Measurements from ENCODE around the gene USP31. TPM values are rescaled to one million over a fixed set of nuclear protein-coding genes. Genes with fewer than 3 reads are reported as not detected.
A peak's percentile ranks its signal among the peaks of the same experiment; 100 is the strongest.

The USP31 gene
- total RNA-seq, 4 donors from 2014 or later: 7.8 to 29.9 (median 11.0) TPM

GRCh38 chr16:23188911-23189310, 39.7 kb upstream of the USP31 start:
- no peak for DNase-seq
- H3K36me3 ChIP-seq: peaks cover 0 to 80% (median 0%) of the 10 kb centered on the region in 3 donors
- 83 to 100% methylated on average over 2 of the region's 2 CpGs for WGBS, 2 donors
- H3K27ac ChIP-seq: no peak overlapping the region
- H3K27me3 ChIP-seq: peaks cover 0 to 15% (median 0%) of the 10 kb centered on the region in 4 donors
- TF ChIP-seq CTCF (IDR thresholded peaks at IDR 0.05) (no peak), POLR2A (IDR thresholded peaks at IDR 0.05) (no peak)
- H3K4me3 ChIP-seq: no peak overlapping the region
- H3K4me1 ChIP-seq: peaks cover 0 to 28% (median 0%) of the 10 kb centered on the region in 3 donors
- H3K9me3 ChIP-seq: no peaks in the 10 kb centered on the region
- intact Hi-C loops (cut with DNase I): no loop called here

GRCh38 chr16:23187341-23187740, 38.1 kb upstream of the USP31 start:
- Histone ChIP-seq H3K27ac (peak overlapping the region in 2 of 4 donors; percentile 16 to 53), H3K27me3 (peaks cover 0 to 30% (median 5%) of the 10 kb centered on the region in 4 donors), H3K9me3 (no peaks in the 10 kb centered on the region), H3K4me1 (peaks cover 8 to 44% (median 11%) of the 10 kb centered on the region in 3 donors), H3K36me3 (peaks cover 0 to 64% (median 0%) of the 10 kb centered on the region in 3 donors), H3K4me3 (no peak overlapping the region)
- 33 to 58% methylated on average over 2 to 3 of the region's 3 CpGs for WGBS, 2 donors
- intact Hi-C loops (cut with DNase I): no loop called here
- TF ChIP-seq POLR2A (IDR thresholded peaks at IDR 0.05) (no peak), CTCF (IDR thresholded peaks at IDR 0.05) (no peak)
- DNase-seq: no peak

- H3K4me1 ChIP-seq: peaks cover 8 to 50% (median 11%) of the 10 kb centered on the region in 3 donors
- intact Hi-C loops (cut with DNase I): no loop called here
- H3K27me3 ChIP-seq: peaks cover 0 to 41% (median 5%) of the 10 kb centered on the region in 4 donors
- TF ChIP-seq POLR2A (IDR thresholded peaks at IDR 0.05): no peak
- TF ChIP-seq CTCF (IDR thresholded peaks at IDR 0.05): no peak
- peaks cover 0 to 52% (median 0%) of the 10 kb centered on the region in 3 donors for H3K36me3 ChIP-seq
- no peak overlapping the region for H3K4me3 ChIP-seq
- no peak overlapping the region for H3K27ac ChIP-seq
- 89 to 90% methylated on average over 22 to 24 of the region's 24 CpGs for WGBS, 2 donors
- H3K9me3 ChIP-seq: no peaks in the 10 kb centered on the region
- no peak for DNase-seq
Observed at GRCh38 chr16:23186171-23186570, 36.9 kb upstream of the USP31 start.

GRCh38 chr16:23185656-23186055, 36.4 kb upstream of the USP31 start:
- DNase-seq: no peak
- Histone ChIP-seq H3K27ac (no peak overlapping the region), H3K4me1 (peaks cover 8 to 50% (median 11%) of the 10 kb centered on the region in 3 donors), H3K27me3 (peaks cover 0 to 46% (median 5%) of the 10 kb centered on the region in 4 donors), H3K4me3 (peak overlapping the region in 1 of 4 donors; percentile 5), H3K9me3 (no peaks in the 10 kb centered on the region), H3K36me3 (peaks cover 0 to 48% (median 0%) of the 10 kb centered on the region in 3 donors)
- TF ChIP-seq CTCF (IDR thresholded peaks at IDR 0.05) (no peak), POLR2A (IDR thresholded peaks at IDR 0.05) (no peak)
- 30 to 37% methylated on average over 6 of the region's 11 CpGs for WGBS, 2 donors
- intact Hi-C loops (cut with DNase I): no loop called here

GRCh38 chr16:23183543-23183862, 34.3 kb upstream of the USP31 start:
- no peak for DNase-seq
- intact Hi-C loops (cut with DNase I): loop anchor here (5.0 kb wide), 1 partner anchor 249 kb away; no protein-coding TSS in a partner anchor
- no peaks in the 10 kb centered on the region for H3K9me3 ChIP-seq
- H3K27me3 ChIP-seq: peaks cover 0 to 54% (median 5%) of the 10 kb centered on the region in 4 donors
- TF ChIP-seq POLR2A (IDR thresholded peaks at IDR 0.05) (no peak), CTCF (IDR thresholded peaks at IDR 0.05) (no peak)
- 0 to 23% methylated on average over 1 to 4 of the region's 4 CpGs for WGBS, 2 donors
- H3K4me1 ChIP-seq: peaks cover 8 to 50% (median 11%) of the 10 kb centered on the region in 3 donors
- H3K36me3 ChIP-seq: peaks cover 0 to 27% (median 0%) of the 10 kb centered on the region in 3 donors
- H3K27ac ChIP-seq: peak overlapping the region in 3 of 4 donors; percentile 29 to 68 (median 62)
- peak overlapping the region; percentile 50 to 79 (median 62) for H3K4me3 ChIP-seq

All from esophagus squamous epithelium (tissue), 5 donors.